Vagina (tissue), 2 donors: ENCODE data around the gene TUNAR.

Experiments used
- POLR2A ChIP-seq, 2 donors: fragments of 450-650 bp; IDR thresholded peaks; one replicate each; pipeline ENCODE4 v1.6.1; 2017; ENCODE audit warnings: antibody characterized with exemption in 2 of 2, mild to moderate bottlenecking in 2 of 2, moderate library complexity in 2 of 2
- POLR2AphosphoS5 ChIP-seq, 2 donors: sonication (generic); formaldehyde crosslinking; IDR thresholded peaks; one replicate each; pipeline ENCODE4 v1.9.0; 2017; ENCODE audit warnings: antibody characterized with exemption in 2 of 2, mild to moderate bottlenecking in 2 of 2, low read depth in 1 of 2; ENCODE audit not compliant: insufficient read depth in 1 of 2
- TF ChIP-seq, protein P1 (sequence below), 3 experiments: fragments of 450-650 bp in 2 of 3; fragments of 200-600 bp in 1 of 3; sonication (generic) in 1 of 3; IDR thresholded peaks; one replicate each; pipeline ENCODE4 v1.5.1; 2017 to 2019; ENCODE audit warnings: antibody characterized with exemption in 3 of 3, mild to moderate bottlenecking in 2 of 3, moderate library complexity in 2 of 3

GRCh38 chr14:95889236-95889979 lies 12.8 kb downstream of the TUNAR start:
- TF ChIP-seq, protein P1, sequence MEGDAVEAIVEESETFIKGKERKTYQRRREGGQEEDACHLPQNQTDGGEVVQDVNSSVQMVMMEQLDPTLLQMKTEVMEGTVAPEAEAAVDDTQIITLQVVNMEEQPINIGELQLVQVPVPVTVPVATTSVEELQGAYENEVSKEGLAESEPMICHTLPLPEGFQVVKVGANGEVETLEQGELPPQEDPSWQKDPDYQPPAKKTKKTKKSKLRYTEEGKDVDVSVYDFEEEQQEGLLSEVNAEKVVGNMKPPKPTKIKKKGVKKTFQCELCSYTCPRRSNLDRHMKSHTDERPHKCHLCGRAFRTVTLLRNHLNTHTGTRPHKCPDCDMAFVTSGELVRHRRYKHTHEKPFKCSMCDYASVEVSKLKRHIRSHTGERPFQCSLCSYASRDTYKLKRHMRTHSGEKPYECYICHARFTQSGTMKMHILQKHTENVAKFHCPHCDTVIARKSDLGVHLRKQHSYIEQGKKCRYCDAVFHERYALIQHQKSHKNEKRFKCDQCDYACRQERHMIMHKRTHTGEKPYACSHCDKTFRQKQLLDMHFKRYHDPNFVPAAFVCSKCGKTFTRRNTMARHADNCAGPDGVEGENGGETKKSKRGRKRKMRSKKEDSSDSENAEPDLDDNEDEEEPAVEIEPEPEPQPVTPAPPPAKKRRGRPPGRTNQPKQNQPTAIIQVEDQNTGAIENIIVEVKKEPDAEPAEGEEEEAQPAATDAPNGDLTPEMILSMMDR (IDR thresholded peaks at IDR 0.05), result no peak
- no peak for TF ChIP-seq POLR2A (IDR thresholded peaks at IDR 0.05)
- no peak for TF ChIP-seq POLR2AphosphoS5 (IDR thresholded peaks at IDR 0.05; ENCODE audit: insufficient read depth in 1 of 2, low read depth in 1 of 2)
